GM18498 (cell line): ENCODE results near the gene MGAT4A.
"Not testable (repeated sequence)": the region's sequence is repeated elsewhere in the genome, so short reads cannot be mapped to it uniquely, and the experiment has no call there.

ENCODE experiments used
- ATAC-seq: cut with Tn5 transposase; IDR thresholded peaks from one replicate; pipeline ENCODE4 v1.9.1; 2021; ENCODE audit warnings: mild to moderate bottlenecking, moderate library complexity; ENCODE audit not compliant: unreplicated experiment

The MGAT4A gene

GRCh38 chr2:98608962-98609604 lies 121.8 kb downstream of the MGAT4A start:
- peak; percentile 12 for ATAC-seq

- peak; percentile 89 for ATAC-seq
Measured at GRCh38 chr2:98608116-98608961, 122.6 kb downstream of the MGAT4A start, which contains the start of the genes COA5 and UNC50. TSS of gene COA5 (minus strand) at chr2:98608512. CDS start at chr2:98608405, 107 bp downstream. TSS of gene UNC50 (plus strand) at chr2:98608589. CDS start at chr2:98609760, 1,171 bp downstream.

- no peak for ATAC-seq
Measured at GRCh38 chr2:98607741-98608115, 123.2 kb downstream of the MGAT4A start.

GRCh38 chr2:98607104-98607503 lies 123.8 kb downstream of the MGAT4A start:
- ATAC-seq = no peak

GRCh38 chr2:98606431-98606830 lies 124.5 kb downstream of the MGAT4A start:
- ATAC-seq = no peak

- no peak for ATAC-seq
Measured at GRCh38 chr2:98605076-98605475, 125.9 kb downstream of the MGAT4A start.

GRCh38 chr2:98604547-98604946 lies 126.4 kb downstream of the MGAT4A start:
- no peak for ATAC-seq

GRCh38 chr2:98601532-98602132 lies 129.3 kb downstream of the MGAT4A start:
- peak; percentile 84 for ATAC-seq

GRCh38 chr2:98598781-98599428 lies 132.0 kb downstream of the MGAT4A start:
- no peak for ATAC-seq

- not testable (repeated sequence) for ATAC-seq
Measured at GRCh38 chr2:98594665-98595064, 136.3 kb downstream of the MGAT4A start.

- ATAC-seq = no peak
Measured at GRCh38 chr2:98592565-98592964, 138.4 kb downstream of the MGAT4A start.

GRCh38 chr2:98589489-98589888 lies 141.4 kb downstream of the MGAT4A start:
- ATAC-seq = no peak

- no peak for ATAC-seq
Measured at GRCh38 chr2:98588880-98589431, 142.0 kb downstream of the MGAT4A start.

- no peak for ATAC-seq
Measured at GRCh38 chr2:98586551-98587140, 144.3 kb downstream of the MGAT4A start.

- no peak for ATAC-seq
Measured at GRCh38 chr2:98585386-98585785, 145.5 kb downstream of the MGAT4A start.

GRCh38 chr2:98583816-98584618 lies 146.9 kb downstream of the MGAT4A start:
- ATAC-seq = no peak

- ATAC-seq = no peak
Measured at GRCh38 chr2:98583276-98583675, 147.7 kb downstream of the MGAT4A start.

- no peak for ATAC-seq
Measured at GRCh38 chr2:98582523-98582922, 148.4 kb downstream of the MGAT4A start.

GRCh38 chr2:98580656-98581284 lies 150.2 kb downstream of the MGAT4A start:
- ATAC-seq = no peak
